ENCODE data around the gene CNTNAP3B.
"Not testable (repeated sequence)": the region's sequence is repeated elsewhere in the genome, so short reads cannot be mapped to it uniquely, and the experiment has no call there.

Gene CNTNAP3B

DNA sequence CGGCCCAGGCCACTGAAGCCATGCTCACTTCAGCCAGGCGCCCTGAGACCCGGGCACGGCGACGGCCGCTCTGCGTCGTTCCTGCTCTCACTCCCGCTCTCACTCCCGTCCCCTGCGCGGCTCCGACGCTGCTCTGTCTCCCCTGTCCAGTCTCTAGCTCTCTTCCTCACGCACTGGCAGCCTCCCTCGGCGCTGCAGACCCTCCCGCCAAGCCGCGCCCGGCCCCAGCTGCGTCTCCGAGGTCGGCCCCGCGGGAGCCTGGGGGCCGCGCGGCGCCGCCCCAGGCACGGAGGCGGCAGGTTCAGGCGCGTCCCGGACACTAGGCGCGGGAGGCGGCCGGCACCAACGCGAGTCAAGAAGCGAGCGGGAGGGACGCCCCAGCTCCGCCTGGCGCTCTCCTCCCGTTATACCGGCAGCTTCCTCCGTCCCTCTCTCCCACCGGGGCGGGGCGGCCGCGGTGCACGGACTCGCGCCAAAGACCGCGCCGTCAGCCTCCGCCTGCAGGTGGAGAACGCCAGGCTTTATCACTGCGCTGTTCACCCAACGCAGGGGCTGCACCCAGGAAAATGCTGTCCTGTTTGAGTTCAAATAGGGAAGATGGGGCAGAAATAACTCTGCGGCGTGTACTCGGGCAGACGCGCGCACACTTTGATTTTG, at the start of gene CNTNAP3B:
CNTNAP3B (minus strand) TSS at position 354 of the 657 bp plus-strand sequence; CDS start at position 22, 332 bp downstream.
- not testable (repeated sequence) for DNase-seq (ENCODE audit: low read depth)

GRCh38 chr9:42160299-42160698, 31.1 kb upstream of the CNTNAP3B start:
- DNase-seq (ENCODE audit: low read depth), result not testable (repeated sequence)

DNA sequence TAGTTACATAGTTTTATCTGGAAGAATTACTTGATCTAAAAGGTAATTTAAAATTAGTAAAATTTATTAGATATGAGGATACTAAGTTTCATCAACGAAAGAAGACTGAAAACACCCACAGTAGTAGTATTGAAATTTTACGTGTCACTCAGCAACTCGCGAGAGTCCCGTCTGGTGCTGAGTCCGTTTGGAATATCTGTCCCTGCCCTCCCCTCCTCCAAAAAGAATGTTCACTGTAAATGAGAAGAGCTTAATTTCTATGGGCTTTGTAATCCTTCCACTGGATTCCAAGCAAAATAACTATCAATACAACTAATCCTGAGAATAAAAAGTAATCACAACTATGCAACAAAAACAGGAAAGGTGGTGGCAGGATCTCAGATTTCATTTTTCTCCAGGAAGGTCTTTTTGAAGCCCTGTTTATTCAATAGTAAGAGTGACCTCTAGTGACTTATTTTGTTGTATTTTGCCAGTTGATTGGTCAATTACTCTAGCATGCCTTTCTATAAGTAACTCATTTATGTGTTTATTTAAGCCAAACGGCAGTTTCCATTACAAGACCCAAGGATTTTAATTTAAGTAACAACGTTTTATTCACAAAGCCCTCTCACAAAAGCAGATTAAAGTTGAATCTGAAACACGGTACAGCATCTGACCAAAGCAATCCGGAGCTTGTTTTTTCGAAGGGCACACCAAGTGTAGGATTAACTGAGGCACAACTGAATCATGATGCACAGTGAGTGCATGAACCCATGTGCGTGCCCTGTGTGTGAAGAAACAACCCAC, 2.0 kb downstream of the CNTNAP3B start:
- DNase-seq (ENCODE audit: low read depth), result not testable (repeated sequence)

DNA sequence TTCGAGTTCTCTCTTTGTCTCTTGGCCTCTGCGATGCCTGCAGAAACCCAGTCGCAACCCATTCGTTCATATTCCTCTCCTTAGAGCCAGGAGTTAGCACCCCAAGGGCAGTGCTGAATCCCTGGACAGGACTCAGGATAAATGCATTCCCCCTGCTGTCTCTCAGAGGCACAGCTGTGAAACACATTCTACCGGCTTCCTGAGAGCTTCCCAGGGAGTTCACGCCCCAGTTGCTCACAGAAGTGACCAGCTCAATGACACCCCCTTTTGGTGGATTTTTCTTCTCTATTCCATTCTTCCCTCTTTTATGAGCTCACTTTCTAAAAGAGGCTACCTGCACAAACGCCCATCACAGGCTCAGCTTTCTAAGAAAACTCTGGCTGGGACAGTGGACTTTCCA, 8.2 kb downstream of the CNTNAP3B start:
- not testable (repeated sequence) for DNase-seq (ENCODE audit: low read depth)

- DNase-seq (ENCODE audit: low read depth), result not testable (repeated sequence)
Measured at GRCh38 chr9:42095929-42096328, 33.3 kb downstream of the CNTNAP3B start.

- not testable (repeated sequence) for DNase-seq (ENCODE audit: low read depth)
Measured at GRCh38 chr9:42084559-42084952, 44.7 kb downstream of the CNTNAP3B start.

DNA sequence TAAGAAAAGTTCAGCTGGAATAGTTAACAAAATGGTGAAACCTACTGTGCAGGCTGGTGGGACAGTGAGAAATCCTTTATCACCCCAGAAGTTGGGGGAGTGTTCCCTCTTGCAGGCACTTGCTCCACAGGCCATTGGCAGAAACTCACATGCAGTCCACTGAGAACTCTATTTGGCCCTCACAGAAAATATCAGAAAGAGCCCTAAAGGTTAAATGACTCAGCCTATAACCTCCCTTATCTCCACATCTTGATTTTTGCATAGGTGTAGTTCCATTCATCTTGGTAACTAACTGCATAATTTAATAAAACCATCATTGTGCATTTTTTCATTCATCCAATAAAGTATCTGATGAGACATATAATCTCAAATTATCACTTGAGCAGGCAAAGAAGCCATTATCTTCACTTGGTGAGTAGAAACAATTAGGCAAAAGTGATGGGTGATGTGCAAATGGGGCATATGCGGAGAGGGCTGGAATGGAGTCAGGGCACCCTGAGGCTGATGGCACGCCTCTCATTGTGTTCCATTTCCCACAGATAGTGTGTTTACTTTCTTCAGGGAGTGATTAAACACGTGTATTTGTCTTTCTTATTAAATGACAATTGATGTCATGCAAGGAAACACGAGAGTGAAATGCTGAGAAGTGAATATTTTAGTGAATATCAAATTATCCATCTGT, 45.2 kb downstream of the CNTNAP3B start:
- DNase-seq (ENCODE audit: low read depth), result not testable (repeated sequence)

GRCh38 chr9:42080376-42080775, 48.9 kb downstream of the CNTNAP3B start:
- DNase-seq (ENCODE audit: low read depth), result not testable (repeated sequence)

GRCh38 chr9:42074868-42075267, 54.4 kb downstream of the CNTNAP3B start:
- not testable (repeated sequence) for DNase-seq (ENCODE audit: low read depth)

GRCh38 chr9:42071026-42071425, 58.2 kb downstream of the CNTNAP3B start:
- not testable (repeated sequence) for DNase-seq (ENCODE audit: low read depth)

DNA sequence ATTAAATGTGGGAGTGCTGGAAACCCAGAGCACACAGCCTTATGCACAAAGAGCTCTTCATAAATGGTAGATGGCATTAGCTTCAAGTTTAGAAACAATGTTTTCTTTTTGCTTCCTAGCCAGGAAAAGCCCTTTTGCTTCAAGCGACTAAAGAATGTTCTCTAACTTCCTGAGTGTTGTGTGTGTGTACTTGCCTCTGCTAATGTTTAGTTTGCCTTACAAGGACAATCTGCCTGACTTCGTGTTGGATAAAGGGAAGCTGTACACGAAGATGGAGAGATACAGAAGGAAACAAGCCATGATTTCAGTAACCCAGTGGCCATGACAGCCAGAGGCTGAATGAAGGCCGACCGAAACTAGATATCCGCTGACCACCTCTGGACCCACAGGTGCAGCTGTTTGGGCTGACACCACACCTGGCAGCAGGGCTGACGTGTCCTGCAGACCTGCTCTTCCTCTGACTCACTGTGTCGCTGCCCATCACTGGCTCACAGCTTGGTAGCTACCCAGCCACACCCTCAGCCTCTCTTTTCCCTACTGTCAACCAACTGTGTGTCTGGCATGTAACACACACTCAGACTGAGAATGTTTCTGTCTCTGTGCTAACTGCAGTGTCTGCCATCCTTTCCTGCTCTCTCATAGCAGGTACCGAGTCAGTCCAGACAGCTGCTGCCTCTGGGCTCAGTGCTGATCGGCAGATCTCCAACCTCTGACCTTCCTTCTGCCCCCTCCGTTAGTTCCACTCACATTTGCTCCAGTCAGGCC, 59.0 kb downstream of the CNTNAP3B start:
- DNase-seq (ENCODE audit: low read depth), result not testable (repeated sequence)

DNA sequence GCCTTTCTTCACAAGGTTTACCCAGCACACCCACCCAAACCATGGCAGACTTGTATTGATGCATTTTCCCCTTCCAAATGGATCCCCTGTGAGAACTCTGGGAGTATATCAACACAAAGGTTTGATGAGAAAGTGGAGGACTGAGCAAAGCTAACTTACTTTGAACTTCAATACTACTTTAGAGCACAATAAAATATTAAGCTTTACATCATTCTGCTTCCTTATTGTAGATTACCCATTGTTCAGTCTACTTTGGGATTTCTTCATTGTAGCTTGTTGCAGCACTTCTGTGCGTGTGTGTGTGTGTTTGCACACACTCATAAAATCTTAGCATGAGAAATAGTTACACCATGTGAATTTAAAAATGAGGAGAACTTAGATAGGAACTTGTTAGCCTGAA, 75.4 kb downstream of the CNTNAP3B start:
- DNase-seq (ENCODE audit: low read depth), result not testable (repeated sequence)

DNA sequence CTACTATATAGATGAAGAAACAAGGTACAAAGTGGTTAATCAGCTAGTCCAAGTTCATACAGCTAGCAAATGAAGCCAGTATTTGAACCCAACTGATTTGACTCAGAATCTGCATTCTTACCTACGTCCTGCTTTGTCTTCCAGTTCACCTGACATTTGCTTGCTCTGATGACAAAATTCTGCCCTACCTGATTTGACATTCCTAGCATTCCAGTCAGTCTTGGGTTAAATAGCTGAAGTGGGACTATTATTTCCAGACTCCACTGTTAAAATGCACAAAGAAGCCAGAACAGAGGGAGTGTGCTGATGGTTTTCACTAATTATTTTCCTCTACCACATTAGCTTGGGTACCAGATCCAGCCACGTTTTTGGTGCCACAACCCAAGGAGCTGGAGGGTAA, 78.5 kb downstream of the CNTNAP3B start:
- not testable (repeated sequence) for DNase-seq (ENCODE audit: low read depth)

DNA sequence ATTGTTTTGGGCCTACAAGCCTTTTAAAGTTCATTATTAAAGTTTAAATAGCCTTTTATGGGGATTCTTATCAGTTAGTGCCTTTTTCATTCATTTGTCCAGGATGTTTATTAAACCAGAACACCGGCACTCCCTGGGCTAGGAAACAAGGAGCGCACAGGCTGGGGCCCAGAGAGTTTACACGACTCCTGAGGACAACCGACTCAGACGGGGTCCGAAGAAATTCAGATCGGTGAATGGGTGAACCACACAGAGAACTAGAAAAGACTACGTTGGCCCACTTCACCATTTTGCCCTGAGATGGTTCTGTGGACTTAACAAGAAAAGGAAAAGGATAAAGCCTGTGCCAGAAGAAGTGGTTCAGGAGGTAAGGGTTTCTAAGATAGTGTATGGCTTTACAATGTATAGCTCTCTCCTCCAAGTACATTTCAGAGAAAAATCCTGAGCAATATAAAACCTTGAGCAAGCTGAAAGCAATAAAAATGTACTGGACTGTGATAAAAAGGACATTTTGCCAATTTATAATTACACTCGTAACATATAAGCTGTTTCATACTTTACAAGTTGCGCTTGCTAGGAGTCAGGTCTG, 84.7 kb downstream of the CNTNAP3B start:
- DNase-seq (ENCODE audit: low read depth), result not testable (repeated sequence)

- not testable (repeated sequence) for DNase-seq (ENCODE audit: low read depth)
Measured at GRCh38 chr9:42033541-42033940, 95.7 kb downstream of the CNTNAP3B start.

DNA sequence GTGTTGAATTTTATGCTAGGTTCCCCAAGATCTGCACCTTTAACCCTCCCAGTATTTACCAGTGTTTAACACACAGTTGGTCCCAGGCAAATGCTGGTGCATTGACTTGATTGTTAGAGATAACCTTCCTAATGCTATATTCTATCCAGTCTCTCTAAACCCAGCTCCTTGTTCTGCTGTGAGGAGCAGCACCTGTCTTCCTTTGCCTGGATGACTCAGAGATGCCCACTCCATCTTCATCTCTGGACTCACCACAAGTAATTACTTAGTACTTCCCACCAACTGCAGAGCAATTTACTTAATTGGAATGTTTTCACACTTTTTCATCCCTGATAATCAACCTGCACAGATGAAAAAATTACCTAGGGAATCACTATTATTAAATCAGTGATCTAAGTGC, 108.6 kb downstream of the CNTNAP3B start:
- not testable (repeated sequence) for DNase-seq (ENCODE audit: low read depth)

DNA sequence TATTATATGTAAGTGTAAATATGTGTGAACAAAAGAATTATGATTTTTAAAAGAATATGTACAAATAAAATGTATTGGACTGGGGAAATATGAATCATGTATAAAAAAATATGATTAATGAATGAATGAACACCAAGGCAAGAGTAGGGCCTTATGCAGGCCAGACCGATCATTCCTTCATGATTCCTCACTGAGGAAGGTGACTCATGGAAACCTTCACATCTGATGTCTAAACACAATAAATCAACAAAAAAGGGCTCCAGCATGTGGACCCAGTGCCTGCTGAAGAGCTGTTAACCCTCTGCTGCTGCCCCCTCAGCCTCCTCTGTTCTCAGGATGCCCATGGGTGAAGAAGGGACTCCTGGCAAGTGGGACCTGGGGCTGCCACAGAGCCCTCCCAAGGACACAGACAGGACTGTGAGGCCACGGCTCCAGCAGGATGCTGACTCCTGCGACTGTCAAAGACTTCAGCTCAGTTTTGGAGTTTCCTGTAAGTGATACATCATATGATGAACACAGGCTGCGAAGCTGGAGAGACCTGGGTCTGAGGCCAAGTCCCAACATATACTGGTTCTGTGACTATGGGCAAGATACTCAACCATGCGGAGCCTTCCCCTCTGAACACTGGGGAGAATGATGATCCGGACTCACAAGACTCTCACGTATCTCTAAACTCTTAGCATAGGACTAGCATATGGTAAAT, 110.9 kb downstream of the CNTNAP3B start:
- DNase-seq (ENCODE audit: low read depth), result not testable (repeated sequence)

GRCh38 chr9:42014317-42014716, 114.9 kb downstream of the CNTNAP3B start:
- not testable (repeated sequence) for DNase-seq (ENCODE audit: low read depth)

DNA sequence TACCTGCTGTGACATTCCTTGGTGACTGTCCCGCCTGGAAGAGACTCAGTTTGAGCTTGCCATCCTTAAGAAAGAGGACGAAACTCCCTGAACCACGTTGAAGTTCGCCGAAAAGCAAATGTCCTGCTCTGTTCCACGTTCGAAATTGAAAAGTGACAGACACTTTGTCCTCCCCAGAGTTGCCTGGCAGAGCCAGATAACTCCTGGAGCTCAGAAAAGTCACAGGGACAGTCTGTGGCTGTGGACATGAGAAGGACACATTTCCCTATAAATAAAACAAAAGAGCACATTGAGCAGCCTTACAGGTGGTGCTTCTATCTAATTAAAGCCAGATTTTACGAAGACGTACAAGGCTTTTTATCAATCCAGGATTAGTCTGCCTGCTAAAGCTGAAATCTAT, 137.6 kb downstream of the CNTNAP3B start:
- not testable (repeated sequence) for DNase-seq (ENCODE audit: low read depth)

GRCh38 chr9:41980271-41980670, 149.0 kb downstream of the CNTNAP3B start:
- not testable (repeated sequence) for DNase-seq (ENCODE audit: low read depth)
